PC-3 (cell line): ENCODE measurements around the gene EDIL3.

Experiments used
- EZH2 ChIP-seq: fragments of 300-600 bp; sonication (generic); IDR thresholded peaks from one replicate; pipeline ENCODE4 v1.6.1; 2017; ENCODE audit warnings: antibody characterized with exemption, mild to moderate bottlenecking, low read length; ENCODE audit not compliant: unreplicated experiment
- TF ChIP-seq, protein P1 (sequence below): fragments of 300-600 bp; sonication (generic); conservative IDR thresholded peaks from 2 replicates; pipeline ENCODE4 v1.5.1; 2017; ENCODE audit warnings: antibody characterized with exemption, low read depth, mild to moderate bottlenecking, low read length

DNA sequence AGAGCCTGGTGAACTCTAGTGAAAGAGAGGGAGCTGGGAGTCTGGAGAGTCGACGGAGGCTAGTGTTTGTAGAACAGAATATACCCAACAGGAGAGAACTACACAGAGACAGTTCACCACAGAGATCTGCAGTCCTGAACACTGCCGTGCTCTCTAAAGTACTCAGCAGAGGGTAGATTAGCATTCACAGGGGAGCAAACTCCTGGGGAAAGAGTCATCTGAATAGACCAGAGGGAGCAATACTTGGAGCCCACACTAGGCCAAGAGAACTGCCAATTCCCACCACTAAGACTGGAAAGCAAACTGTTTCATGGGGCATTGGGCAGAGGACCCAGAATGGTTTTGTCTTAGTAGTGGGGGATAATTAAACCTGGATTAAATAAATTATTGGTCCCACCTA lies 235.6 kb downstream of the EDIL3 start:
- TF ChIP-seq, protein P1, sequence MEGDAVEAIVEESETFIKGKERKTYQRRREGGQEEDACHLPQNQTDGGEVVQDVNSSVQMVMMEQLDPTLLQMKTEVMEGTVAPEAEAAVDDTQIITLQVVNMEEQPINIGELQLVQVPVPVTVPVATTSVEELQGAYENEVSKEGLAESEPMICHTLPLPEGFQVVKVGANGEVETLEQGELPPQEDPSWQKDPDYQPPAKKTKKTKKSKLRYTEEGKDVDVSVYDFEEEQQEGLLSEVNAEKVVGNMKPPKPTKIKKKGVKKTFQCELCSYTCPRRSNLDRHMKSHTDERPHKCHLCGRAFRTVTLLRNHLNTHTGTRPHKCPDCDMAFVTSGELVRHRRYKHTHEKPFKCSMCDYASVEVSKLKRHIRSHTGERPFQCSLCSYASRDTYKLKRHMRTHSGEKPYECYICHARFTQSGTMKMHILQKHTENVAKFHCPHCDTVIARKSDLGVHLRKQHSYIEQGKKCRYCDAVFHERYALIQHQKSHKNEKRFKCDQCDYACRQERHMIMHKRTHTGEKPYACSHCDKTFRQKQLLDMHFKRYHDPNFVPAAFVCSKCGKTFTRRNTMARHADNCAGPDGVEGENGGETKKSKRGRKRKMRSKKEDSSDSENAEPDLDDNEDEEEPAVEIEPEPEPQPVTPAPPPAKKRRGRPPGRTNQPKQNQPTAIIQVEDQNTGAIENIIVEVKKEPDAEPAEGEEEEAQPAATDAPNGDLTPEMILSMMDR = no peak
- no peak for TF ChIP-seq EZH2
